ENCODE data around the gene LRIF1.
A peak's percentile ranks its signal among the peaks of the same experiment; 100 is the strongest.

Gene LRIF1

GRCh38 chr1:110962892-110963690, 631 bp downstream of the LRIF1 start:
- TF ChIP-seq CTCF (conservative IDR thresholded peaks at IDR 0.05) = no peak; the same call in 1 of the 2 replicates
- TF ChIP-seq ZFX (IDR thresholded peaks at IDR 0.05) = no peak
- H3K27ac ChIP-seq = peak overlapping the region; percentile 77

GRCh38 chr1:110961902-110962301, 1.8 kb downstream of the LRIF1 start:
- H3K27ac ChIP-seq = no peak overlapping the region
- TF ChIP-seq CTCF (conservative IDR thresholded peaks at IDR 0.05) (no peak), ZFX (IDR thresholded peaks at IDR 0.05) (no peak)

GRCh38 chr1:110960777-110961420, 2.8 kb downstream of the LRIF1 start:
- TF ChIP-seq ZFX (IDR thresholded peaks at IDR 0.05) (no peak), CTCF (conservative IDR thresholded peaks at IDR 0.05) (no peak)
- H3K27ac ChIP-seq = no peak overlapping the region

- TF ChIP-seq CTCF (conservative IDR thresholded peaks at IDR 0.05) (no peak), ZFX (IDR thresholded peaks at IDR 0.05) (no peak)
- no peak overlapping the region for H3K27ac ChIP-seq
These were observed 5.9 kb downstream of the LRIF1 start for GRCh38 chr1:110957798-110958197.

- TF ChIP-seq CTCF (conservative IDR thresholded peaks at IDR 0.05) (no peak), ZFX (IDR thresholded peaks at IDR 0.05) (no peak)
- no peak overlapping the region for H3K27ac ChIP-seq
These were observed 7.1 kb downstream of the LRIF1 start for GRCh38 chr1:110956586-110956985.

- no peak for TF ChIP-seq CTCF (conservative IDR thresholded peaks at IDR 0.05)
- no peak for TF ChIP-seq ZFX (IDR thresholded peaks at IDR 0.05)
- no peak overlapping the region for H3K27ac ChIP-seq
These were observed 10.7 kb downstream of the LRIF1 start for GRCh38 chr1:110953031-110953430.

GRCh38 chr1:110952031-110952430, 11.7 kb downstream of the LRIF1 start:
- TF ChIP-seq CTCF (conservative IDR thresholded peaks at IDR 0.05) = no peak
- TF ChIP-seq ZFX (IDR thresholded peaks at IDR 0.05) = no peak
- no peak overlapping the region for H3K27ac ChIP-seq

Measured in C4-2B (cell line).